Liver (tissue), 9 donors: Measurements from ENCODE around the gene CLIP1. TPM values are rescaled to one million over a fixed set of nuclear protein-coding genes. Genes with fewer than 3 reads are reported as not detected.
"Not testable (repeated sequence)": the region's sequence is repeated elsewhere in the genome, so short reads cannot be mapped to it uniquely, and the experiment has no call there.

ENCODE experiments used
- DNase-seq: peaks from one replicate; pipeline ENCODE4 v3.0.0-alpha.2; 2017; ENCODE audit warnings: low spot score
- H3K27ac ChIP-seq, 2 donors: one replicate each; pipeline ENCODE4 v1.7.0; 2013; ENCODE audit warnings: inconsistent platforms in 2 of 2, low read length in 2 of 2, control low read depth in 1 of 2, low read depth in 1 of 2, mild to moderate bottlenecking in 1 of 2
- H3K27me3 ChIP-seq, 4 donors: one replicate each; pipeline versions ENCODE4 v1.6.1 to v1.7.0; 2013; ENCODE audit warnings: low read length in 3 of 4, inconsistent platforms in 1 of 4, mild to moderate bottlenecking in 1 of 4, moderate library complexity in 1 of 4; ENCODE audit not compliant: control insufficient read depth in 4 of 4, insufficient read depth in 4 of 4
- H3K36me3 ChIP-seq, 4 donors: one replicate each; pipeline versions ENCODE4 v1.6.1 to v1.7.0; 2013; ENCODE audit warnings: low read length in 3 of 4, mild to moderate bottlenecking in 3 of 4, low read depth in 1 of 4, moderate library complexity in 1 of 4; ENCODE audit not compliant: control insufficient read depth in 4 of 4, insufficient read depth in 3 of 4
- H3K4me1 ChIP-seq, 4 donors: one replicate each; pipeline versions ENCODE4 v1.6.1 to v1.7.0; 2013; ENCODE audit warnings: low read length in 3 of 4, mild to moderate bottlenecking in 3 of 4, moderate library complexity in 1 of 4; ENCODE audit not compliant: control insufficient read depth in 4 of 4, insufficient read depth in 4 of 4
- H3K4me3 ChIP-seq, 3 donors: one replicate each; pipeline versions ENCODE4 v1.6.1 to v1.7.0; 2013; ENCODE audit warnings: low read length in 3 of 3, control low read depth in 1 of 3, low read depth in 1 of 3, mild to moderate bottlenecking in 1 of 3
- H3K9ac ChIP-seq, 2 donors: one replicate each; pipeline ENCODE4 v1.7.0; 2013; ENCODE audit warnings: low read length in 2 of 2, mild to moderate bottlenecking in 2 of 2, moderate library complexity in 2 of 2, control low read depth in 1 of 2, low read depth in 1 of 2
- H3K9me3 ChIP-seq, 4 donors: one replicate each; pipeline versions ENCODE4 v1.6.1 to v1.7.0; 2013; ENCODE audit warnings: low read length in 3 of 4; ENCODE audit not compliant: control insufficient read depth in 4 of 4
- FOXA2 ChIP-seq: IDR thresholded peaks from 2 replicates; pipeline ENCODE4 v1.6.1; 2016; ENCODE audit warnings: antibody characterized with exemption
- GABPA ChIP-seq, 2 donors: IDR thresholded peaks in 1 of 2; conservative IDR thresholded peaks in 1 of 2; 2 replicates each; pipeline ENCODE4 v1.6.1; 2016; ENCODE audit warnings: antibody characterized with exemption in 2 of 2, mild to moderate bottlenecking in 1 of 2, moderate library complexity in 1 of 2
- HNF4A ChIP-seq, 2 donors: conservative IDR thresholded peaks; 2 replicates each; pipeline ENCODE4 v1.6.1; 2016; ENCODE audit warnings: antibody characterized with exemption in 2 of 2, mild to moderate bottlenecking in 2 of 2
- JUND ChIP-seq, 2 donors: IDR thresholded peaks; 2 replicates each; pipeline ENCODE4 v1.6.1; 2016; ENCODE audit warnings: antibody characterized with exemption in 2 of 2
- NR2F2 ChIP-seq: IDR thresholded peaks from 2 replicates; pipeline ENCODE4 v1.6.1; 2016; ENCODE audit warnings: antibody characterized with exemption
- RAD21 ChIP-seq, 2 donors: IDR thresholded peaks; 2 replicates each; pipeline ENCODE4 v1.6.1; 2016; ENCODE audit warnings: antibody characterized with exemption in 2 of 2, mild to moderate bottlenecking in 2 of 2
- REST ChIP-seq: IDR thresholded peaks from 2 replicates; pipeline ENCODE4 v1.6.1; 2016; ENCODE audit warnings: antibody characterized with exemption, mild to moderate bottlenecking
- RXRA ChIP-seq, 2 donors: IDR thresholded peaks; 2 replicates each; pipeline ENCODE4 v1.6.1; 2017 to 2018; ENCODE audit warnings: antibody characterized with exemption in 2 of 2, mild to moderate bottlenecking in 1 of 2
- SP1 ChIP-seq: IDR thresholded peaks from 2 replicates; pipeline ENCODE4 v1.6.1; 2018; ENCODE audit warnings: antibody characterized with exemption, mild to moderate bottlenecking
- YY1 ChIP-seq: IDR thresholded peaks from 2 replicates; pipeline ENCODE4 v1.6.1; 2016; ENCODE audit warnings: antibody characterized with exemption, mild to moderate bottlenecking
- ZBTB33 ChIP-seq: IDR thresholded peaks from 2 replicates; pipeline ENCODE4 v1.6.1; 2016; ENCODE audit warnings: antibody characterized with exemption
- WGBS: extraction: QIAGEN DNeasy Blood & Tissue Kit; methylation state at CpG from one replicate; pipeline ENCODE4 v1.1.7; 2013; 5-methylcytosine and 5-hydroxymethylcytosine counted together
- polyA plus RNA-seq, 2 donors: library from polyadenylated mRNA; stranded (reverse) in 1 of 2; unstranded in 1 of 2; fragments of 200-250 nt in 1 of 2; fragments of >200 nt in 1 of 2; fragmentation: Nextera tagmentation in 1 of 2; extraction: Ambion mirVana in 1 of 2; gene quantifications; one replicate each; pipeline versions ENCODE4 v1.2.1 to v1.2.3, GENCODE V29; 2013 to 2015
- total RNA-seq, 2 donors: library from RNA; depleted of rRNA; stranded (reverse); fragments of >200 nt; gene quantifications; one replicate each; pipeline ENCODE4 v1.2.3, GENCODE V29; 2014
- donor health status: healthy.
- donor health status: healthy.
- donor health status: healthy.
- donor health status: healthy.
- donor health status: healthy.

CLIP1 gene
- total and polyA plus RNA-seq, 4 donors = 13.0 to 41.9 (median 26.0) TPM

- H3K27me3 ChIP-seq = no peaks in the 10 kb centered on the region
- WGBS = 92% methylated on average over 2 of the region's 2 CpGs
- DNase-seq = no peak
- no peak overlapping the region for H3K27ac ChIP-seq
- no peaks in the 10 kb centered on the region for H3K9me3 ChIP-seq
- no peak overlapping the region for H3K4me3 ChIP-seq
- no peaks in the 10 kb centered on the region for H3K4me1 ChIP-seq
- H3K36me3 ChIP-seq = no peaks in the 10 kb centered on the region
- TF ChIP-seq NR2F2 (no peak), REST (no peak), YY1 (no peak), RAD21 (IDR thresholded peaks at IDR 0.05) (no peak), RXRA (IDR thresholded peaks at IDR 0.05) (no peak), HNF4A (conservative IDR thresholded peaks at IDR 0.05) (no peak), GABPA (IDR thresholded peaks at IDR 0.05 in 1 of 2, conservative IDR thresholded peaks at IDR 0.05 in 1 of 2) (no peak), FOXA2 (no peak), ZBTB33 (no peak), JUND (IDR thresholded peaks at IDR 0.05) (no peak), SP1 (no peak)
- no peak overlapping the region for H3K9ac ChIP-seq
Measured at GRCh38 chr12:122449317-122449716, 26.8 kb upstream of the CLIP1 start.

GRCh38 chr12:122447825-122448224 lies 25.4 kb upstream of the CLIP1 start:
- not testable (repeated sequence) for H3K9ac ChIP-seq, H3K36me3 ChIP-seq, H3K27ac ChIP-seq, H3K9me3 ChIP-seq, H3K27me3 ChIP-seq, H3K4me3 ChIP-seq, H3K4me1 ChIP-seq, DNase-seq
- WGBS = 94% methylated on average over 3 of the region's 3 CpGs

- not testable (repeated sequence) for H3K9me3 ChIP-seq, H3K36me3 ChIP-seq, H3K27ac ChIP-seq, H3K9ac ChIP-seq, H3K4me3 ChIP-seq, DNase-seq, H3K4me1 ChIP-seq, H3K27me3 ChIP-seq
- 80% methylated on average over 6 of the region's 6 CpGs for WGBS
Measured at GRCh38 chr12:122446390-122446789, 23.9 kb upstream of the CLIP1 start.

- 87% methylated on average over 5 of the region's 5 CpGs for WGBS
- not testable (repeated sequence) for H3K27me3 ChIP-seq, H3K27ac ChIP-seq, H3K4me1 ChIP-seq, DNase-seq, H3K9me3 ChIP-seq, H3K36me3 ChIP-seq, H3K9ac ChIP-seq, H3K4me3 ChIP-seq
Measured at GRCh38 chr12:122444071-122444470, 21.6 kb upstream of the CLIP1 start.

- H3K36me3 ChIP-seq, H3K4me1 ChIP-seq, H3K27me3 ChIP-seq, H3K9me3 ChIP-seq, DNase-seq, H3K27ac ChIP-seq, H3K4me3 ChIP-seq, H3K9ac ChIP-seq: not testable (repeated sequence)
- 80% methylated on average over 8 of the region's 8 CpGs for WGBS
Measured at GRCh38 chr12:122438822-122439221, 16.4 kb upstream of the CLIP1 start.
